ENCODE measurements around the gene APOM. TPM values are rescaled to one million over a fixed set of nuclear protein-coding genes. Genes with fewer than 3 reads are reported as not detected.
A peak's percentile ranks its signal among the peaks of the same experiment; 100 is the strongest.

APOM gene
- total RNA-seq, 1 donor from 2014 or later, result 2.4 TPM

- no peaks in the 10 kb centered on the region for H3K27me3 ChIP-seq (ENCODE audit: low read depth)
- peaks cover 37% of the 10 kb centered on the region for H3K36me3 ChIP-seq
- no peaks in the 10 kb centered on the region for H3K9me3 ChIP-seq (replicated peaks)
- H3K27ac ChIP-seq (replicated peaks), result peak within 1 kb of the TSS; percentile 95
- peak within 1 kb of the TSS; percentile 90 for H3K4me3 ChIP-seq
- TF ChIP-seq CTCF (IDR thresholded peaks at IDR 0.05; ENCODE audit: borderline replicate concordance), result peak; percentile 9
- DNase-seq, result peak; percentile 90
- intact Hi-C loops (cut with micrococcal nuclease), result no loop called here
- peaks cover 82% of the 10 kb centered on the region for H3K4me1 ChIP-seq
These were observed 4.9 kb downstream of the APOM start, which contains the start of gene C6orf47 for GRCh38 chr6:31660381-31661261. TSS of gene C6orf47 (minus strand) at chr6:31660778. CDS start at chr6:31659947, 831 bp downstream.

GRCh38 chr6:31661262-31662123 lies 5.8 kb downstream of the APOM start:
- no peaks in the 10 kb centered on the region for H3K9me3 ChIP-seq (replicated peaks)
- no peak for DNase-seq
- no peak for TF ChIP-seq CTCF (IDR thresholded peaks at IDR 0.05; ENCODE audit: borderline replicate concordance)
- no peaks in the 10 kb centered on the region for H3K27me3 ChIP-seq (ENCODE audit: low read depth)
- intact Hi-C loops (cut with micrococcal nuclease), result no loop called here
- peaks cover 29% of the 10 kb centered on the region for H3K36me3 ChIP-seq
- peak overlapping the region; percentile 95 for H3K27ac ChIP-seq (replicated peaks)
- peaks cover 88% of the 10 kb centered on the region for H3K4me1 ChIP-seq
- peak overlapping the region; percentile 90 for H3K4me3 ChIP-seq

- peaks cover 93% of the 10 kb centered on the region for H3K4me1 ChIP-seq
- peaks cover 28% of the 10 kb centered on the region for H3K36me3 ChIP-seq
- H3K27me3 ChIP-seq (ENCODE audit: low read depth), result no peaks in the 10 kb centered on the region
- DNase-seq, result no peak
- intact Hi-C loops (cut with micrococcal nuclease), result no loop called here
- TF ChIP-seq CTCF (IDR thresholded peaks at IDR 0.05; ENCODE audit: borderline replicate concordance), result no peak
- H3K9me3 ChIP-seq (replicated peaks), result no peaks in the 10 kb centered on the region
- peak overlapping the region; percentile 96 for H3K27ac ChIP-seq (replicated peaks)
- H3K4me3 ChIP-seq, result no peak overlapping the region
These were observed 6.5 kb downstream of the APOM start for GRCh38 chr6:31662124-31662723.

- intact Hi-C loops (cut with micrococcal nuclease), result no loop called here
- Histone ChIP-seq H3K4me1 (peaks cover 93% of the 10 kb centered on the region), H3K36me3 (peaks cover 31% of the 10 kb centered on the region)
These were observed 7.6 kb downstream of the APOM start for GRCh38 chr6:31663126-31663960.

More at GRCh38 chr6:31663126-31663960, 7.6 kb downstream of the APOM start:
- DNase-seq, result no peak
- Histone ChIP-seq H3K9me3 (replicated peaks) (no peaks in the 10 kb centered on the region), H3K27ac (replicated peaks) (peak overlapping the region; percentile 96), H3K27me3 (ENCODE audit: low read depth) (no peaks in the 10 kb centered on the region), H3K4me3 (peak overlapping the region; percentile 78)
- no peak for TF ChIP-seq CTCF (IDR thresholded peaks at IDR 0.05; ENCODE audit: borderline replicate concordance)

Data from left ventricle myocardium inferior (tissue), 1 donor.